ENCODE measurements around the gene CACNA2D1.

CACNA2D1 gene

GRCh38 chr7:82211333-82211732 lies 232.2 kb downstream of the CACNA2D1 start:
- ATAC-seq: no peak
- TF ChIP-seq ZNF8 (CRISPR knock-in tag; IDR thresholded peaks at IDR 0.05) (peak; percentile 82), ARNTL (CRISPR knock-in tag; IDR thresholded peaks at IDR 0.05; ENCODE audit: borderline replicate concordance, low read depth) (no peak)

GRCh38 chr7:82210416-82211184 lies 233.0 kb downstream of the CACNA2D1 start:
- TF ChIP-seq ISL1 (CRISPR knock-in tag; IDR thresholded peaks at IDR 0.05) (no peak), CREB5 (CRISPR knock-in tag; IDR thresholded peaks at IDR 0.05; ENCODE audit: low read depth) (no peak), ZFP3 (CRISPR knock-in tag; IDR thresholded peaks at IDR 0.05) (no peak), TCF4 (CRISPR knock-in tag; IDR thresholded peaks at IDR 0.05; ENCODE audit: borderline replicate concordance) (no peak), OSR1 (CRISPR knock-in tag; IDR thresholded peaks at IDR 0.05) (no peak), BACH2 (CRISPR knock-in tag; IDR thresholded peaks at IDR 0.05; ENCODE audit: borderline replicate concordance) (no peak), POU6F1 (CRISPR knock-in tag; IDR thresholded peaks at IDR 0.05; ENCODE audit: borderline replicate concordance, low read depth) (no peak), PATZ1 (CRISPR knock-in tag; IDR thresholded peaks at IDR 0.05; ENCODE audit: borderline replicate concordance) (no peak), TSHZ2 (CRISPR knock-in tag; IDR thresholded peaks at IDR 0.05) (no peak), ZNF8 (CRISPR knock-in tag; IDR thresholded peaks at IDR 0.05) (no peak), ARNTL (CRISPR knock-in tag; IDR thresholded peaks at IDR 0.05; ENCODE audit: borderline replicate concordance, low read depth) (no peak)
- no peak for ATAC-seq

GRCh38 chr7:82209179-82209747 lies 234.3 kb downstream of the CACNA2D1 start:
- ATAC-seq: no peak
- TF ChIP-seq PPARA (CRISPR knock-in tag; IDR thresholded peaks at IDR 0.05; ENCODE audit: borderline replicate concordance): no peak
- no peak for TF ChIP-seq POU6F1 (CRISPR knock-in tag; IDR thresholded peaks at IDR 0.05; ENCODE audit: borderline replicate concordance, low read depth)
- TF ChIP-seq ZNF70 (CRISPR knock-in tag; IDR thresholded peaks at IDR 0.05): no peak
- no peak for TF ChIP-seq CSRNP3 (CRISPR knock-in tag; IDR thresholded peaks at IDR 0.05)
- no peak for TF ChIP-seq ESRRG (CRISPR knock-in tag; IDR thresholded peaks at IDR 0.05)
- TF ChIP-seq GLIS3 (CRISPR knock-in tag; IDR thresholded peaks at IDR 0.05): no peak
- TF ChIP-seq TCF4 (CRISPR knock-in tag; IDR thresholded peaks at IDR 0.05; ENCODE audit: borderline replicate concordance): no peak
- no peak for TF ChIP-seq ARNTL (CRISPR knock-in tag; IDR thresholded peaks at IDR 0.05; ENCODE audit: borderline replicate concordance, low read depth)
- TF ChIP-seq CREB5 (CRISPR knock-in tag; IDR thresholded peaks at IDR 0.05; ENCODE audit: low read depth): no peak
- no peak for TF ChIP-seq ZNF565 (CRISPR knock-in tag; conservative IDR thresholded peaks at IDR 0.05; ENCODE audit: low read depth)
- no peak for TF ChIP-seq CSDC2 (CRISPR knock-in tag; IDR thresholded peaks at IDR 0.05)
- TF ChIP-seq TOX (CRISPR knock-in tag; IDR thresholded peaks at IDR 0.05; ENCODE audit: borderline replicate concordance): no peak
- no peak for TF ChIP-seq ZFP30 (CRISPR knock-in tag; IDR thresholded peaks at IDR 0.05)
- TF ChIP-seq OSR1 (CRISPR knock-in tag; IDR thresholded peaks at IDR 0.05): no peak

Data from SK-N-SH treated with all-trans-retinoic acid at 6 μM for 48 hours (cell line).